Hypothalamus (tissue), 51 donors: ENCODE results near the gene SSNA1.

Experiments used
- DNase-seq, 51 donors: peaks; one replicate each; lab custom pipeline; 2025; lab: John Stamatoyannopoulos, UW

Gene SSNA1

DNA sequence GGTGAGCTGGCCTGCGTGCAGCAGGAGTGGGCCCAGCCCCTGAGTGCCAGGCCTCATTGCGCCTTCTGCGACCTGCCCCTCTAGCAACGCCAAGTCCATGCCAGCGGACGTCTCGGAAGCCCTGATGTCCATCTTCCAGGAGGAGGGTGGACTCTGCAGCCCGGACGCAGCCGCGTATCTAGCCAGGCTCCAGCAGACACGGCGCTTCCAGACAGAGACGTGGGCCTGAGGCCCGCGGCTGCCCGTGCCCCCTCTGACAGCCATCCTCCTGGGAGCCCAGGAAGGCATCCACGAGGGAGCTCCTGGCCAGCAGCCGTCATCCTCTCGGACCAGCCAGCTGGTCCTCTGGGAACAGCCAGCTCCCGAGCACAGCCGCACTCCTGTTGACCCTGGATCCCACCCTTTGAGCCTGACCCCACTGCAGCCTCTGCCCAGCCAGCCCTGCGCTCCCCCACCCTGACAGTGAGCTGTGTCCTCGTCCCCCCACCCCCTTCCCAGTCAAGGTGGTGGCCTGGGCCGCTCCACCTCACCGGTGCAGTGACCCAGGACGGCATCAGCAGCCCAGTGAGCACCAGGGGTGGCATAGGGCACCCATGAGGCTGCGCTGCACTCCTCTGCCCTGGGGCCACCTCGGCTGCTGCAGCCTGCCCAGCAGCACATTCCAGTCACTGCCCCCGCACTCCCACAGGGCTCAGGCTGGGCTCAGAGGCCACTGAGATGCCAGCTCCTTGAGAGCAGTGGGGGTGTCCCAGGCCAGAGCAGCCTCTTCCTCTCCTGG lies 27.9 kb downstream of the SSNA1 start:
- no peak for DNase-seq

DNA sequence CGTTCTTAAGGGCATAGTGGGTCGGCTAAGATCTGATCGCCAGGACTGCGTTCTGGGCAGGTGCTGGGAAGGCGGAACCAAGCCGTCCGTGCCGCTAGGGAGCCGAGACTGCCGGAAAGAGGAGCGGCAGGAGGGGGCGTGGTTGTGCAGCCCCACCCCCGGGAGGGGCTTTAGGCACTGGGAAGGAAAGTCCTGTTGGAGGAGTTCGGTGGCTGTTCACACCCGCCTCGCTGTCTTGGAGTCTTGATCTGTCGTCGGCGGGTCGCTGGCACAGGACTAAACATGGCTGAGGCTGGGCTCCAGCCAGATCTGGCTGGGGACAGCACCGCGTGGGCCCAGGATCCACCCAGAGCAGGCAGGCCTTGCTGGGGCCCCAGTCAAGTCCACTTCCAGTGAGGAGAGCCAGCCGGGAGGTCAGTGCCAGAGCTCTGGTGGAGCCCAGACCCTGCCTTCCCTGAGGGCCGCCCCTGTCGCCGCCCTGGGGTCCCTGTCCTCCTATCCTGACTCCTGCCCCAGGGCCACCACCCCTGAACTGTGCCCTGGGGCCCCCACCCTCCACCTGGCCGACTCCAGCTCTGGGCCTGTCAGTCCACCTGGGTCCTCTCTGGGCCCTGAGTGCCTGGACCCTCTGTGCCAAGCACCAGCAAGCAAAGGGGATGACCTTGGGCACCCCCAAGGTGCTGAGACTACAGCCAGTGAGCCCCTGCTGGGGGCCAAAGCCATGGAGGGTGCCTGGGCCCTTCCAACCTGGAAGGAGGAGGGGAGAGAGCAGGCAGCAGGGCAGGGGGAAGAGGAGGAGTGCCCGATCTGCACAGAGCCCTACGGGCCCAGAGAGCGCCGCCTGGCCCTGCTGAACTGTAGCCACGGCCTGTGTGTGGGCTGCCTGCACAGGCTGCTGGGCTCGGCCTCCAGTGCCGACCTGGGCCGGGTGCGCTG lies 29.1 kb downstream of the SSNA1 start:
- no peak for DNase-seq

DNA sequence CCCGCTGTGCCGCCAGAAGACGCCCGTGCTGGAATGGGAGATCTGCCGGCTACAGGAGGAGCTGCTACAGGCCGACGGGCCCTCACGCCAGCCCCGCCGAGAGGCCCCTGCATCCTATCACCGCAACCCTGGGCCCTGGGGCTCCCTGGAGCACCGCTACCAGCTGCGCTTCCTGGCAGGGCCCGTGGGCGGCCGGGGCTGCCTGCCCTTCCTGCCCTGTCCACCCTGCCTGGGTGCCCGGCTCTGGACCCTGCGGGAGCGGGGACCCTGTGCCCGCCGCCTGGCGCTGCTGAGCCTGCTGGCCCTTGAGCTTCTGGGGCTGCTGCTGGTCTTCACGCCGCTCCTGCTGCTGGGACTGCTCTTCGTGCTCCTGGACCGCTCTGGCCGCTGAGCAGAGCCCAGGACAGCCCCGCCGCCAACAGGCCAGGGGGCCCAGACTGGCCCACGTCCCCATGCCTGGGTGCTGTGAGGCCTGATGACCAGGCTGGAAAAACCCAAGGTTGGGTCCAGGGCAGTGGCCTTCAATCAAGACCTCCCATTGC lies 29.8 kb downstream of the SSNA1 start:
- no peak for DNase-seq

DNA sequence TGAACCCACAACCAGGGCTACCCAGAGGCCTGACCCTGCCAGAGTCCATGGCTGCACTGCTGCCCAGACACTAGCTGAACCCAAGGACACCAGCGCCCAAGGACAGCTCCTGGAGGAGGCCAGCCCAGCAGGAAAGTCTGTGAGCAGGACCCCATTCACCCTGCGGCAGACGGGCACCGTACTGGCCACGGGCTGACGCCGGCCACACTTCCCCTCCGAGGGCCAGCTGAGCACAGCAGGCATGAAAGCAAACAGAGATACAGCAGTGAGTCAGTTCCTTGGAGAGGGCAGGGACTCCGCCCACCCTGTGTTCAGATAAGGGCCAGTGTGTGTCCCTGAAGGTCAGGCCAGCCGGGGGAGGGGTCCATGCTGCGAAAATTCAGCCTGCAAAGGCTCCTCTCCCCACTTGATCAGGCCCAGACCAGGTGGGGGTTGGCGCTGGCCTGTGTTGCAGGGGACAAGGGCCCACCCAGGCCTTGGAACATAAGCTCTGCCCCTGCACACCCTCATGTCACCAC lies 30.3 kb downstream of the SSNA1 start:
- DNase-seq: no peak

DNA sequence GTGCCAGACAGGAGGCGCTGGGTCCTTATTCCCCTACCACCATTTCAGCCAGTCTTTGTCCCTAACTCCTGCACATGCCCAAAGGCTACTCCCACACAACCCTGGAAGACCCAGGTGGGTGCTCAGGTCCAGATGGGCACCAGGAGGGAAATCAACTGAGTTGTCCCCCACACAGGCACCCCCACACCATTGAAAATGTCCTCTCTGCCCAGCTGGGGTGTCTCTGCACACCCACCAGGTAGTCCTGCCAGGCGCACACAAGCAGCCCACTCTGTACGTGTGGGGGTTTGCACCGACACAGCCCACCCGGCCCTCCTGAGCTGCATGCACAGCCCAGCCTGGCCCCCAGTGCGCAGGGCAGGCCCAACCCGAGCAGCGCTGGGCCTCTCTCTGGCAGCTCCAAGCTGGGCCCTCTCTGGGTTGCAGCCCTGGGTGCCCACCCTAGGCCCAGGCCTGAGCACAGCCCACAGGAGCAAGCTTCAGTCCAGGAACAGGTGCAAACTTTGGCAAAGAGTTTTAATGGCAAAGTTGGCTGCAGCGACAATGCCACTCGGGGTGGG lies 31.4 kb downstream of the SSNA1 start:
- no peak for DNase-seq

DNA sequence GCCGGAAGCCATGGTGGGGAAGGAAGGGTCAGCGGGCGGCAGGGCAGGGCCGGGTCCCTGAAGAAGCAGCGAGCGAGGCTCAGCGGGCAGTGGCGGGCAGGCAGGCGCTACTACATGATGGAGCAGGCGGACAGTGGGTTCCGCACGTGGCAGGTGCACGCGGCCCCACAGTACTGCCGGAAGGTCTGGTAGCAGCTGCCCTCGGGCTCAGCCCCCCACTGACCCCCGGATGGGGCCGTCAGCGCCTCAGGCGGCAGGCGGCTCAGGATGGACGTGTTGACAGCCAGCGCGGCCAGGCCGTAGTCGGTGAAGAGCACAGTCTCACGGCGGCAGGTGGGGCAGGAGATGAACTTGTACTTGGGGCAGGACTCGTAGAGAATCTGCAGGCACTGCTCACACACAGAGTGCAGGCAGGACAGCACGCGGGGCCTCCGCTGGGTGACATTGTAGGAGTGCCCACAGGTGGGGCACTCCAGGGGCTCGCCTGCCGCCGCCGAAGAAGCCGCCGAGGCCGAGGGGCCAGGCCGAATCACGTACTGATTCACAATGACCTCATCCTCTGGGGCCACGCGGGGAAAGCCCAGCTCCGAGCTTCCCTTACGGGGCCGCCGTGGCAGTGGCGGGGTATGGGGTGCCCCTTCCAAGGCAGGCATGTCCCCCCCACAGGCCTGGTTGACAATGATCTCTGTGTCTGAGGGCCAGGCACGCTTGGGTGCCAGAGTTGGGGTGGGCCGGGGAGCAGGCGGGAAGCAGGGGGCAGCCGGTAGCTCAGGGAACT lies 32.0 kb downstream of the SSNA1 start:
- DNase-seq: no peak

- no peak for DNase-seq
Measured at GRCh38 chr9:137221095-137221505, 32.6 kb downstream of the SSNA1 start.

DNA sequence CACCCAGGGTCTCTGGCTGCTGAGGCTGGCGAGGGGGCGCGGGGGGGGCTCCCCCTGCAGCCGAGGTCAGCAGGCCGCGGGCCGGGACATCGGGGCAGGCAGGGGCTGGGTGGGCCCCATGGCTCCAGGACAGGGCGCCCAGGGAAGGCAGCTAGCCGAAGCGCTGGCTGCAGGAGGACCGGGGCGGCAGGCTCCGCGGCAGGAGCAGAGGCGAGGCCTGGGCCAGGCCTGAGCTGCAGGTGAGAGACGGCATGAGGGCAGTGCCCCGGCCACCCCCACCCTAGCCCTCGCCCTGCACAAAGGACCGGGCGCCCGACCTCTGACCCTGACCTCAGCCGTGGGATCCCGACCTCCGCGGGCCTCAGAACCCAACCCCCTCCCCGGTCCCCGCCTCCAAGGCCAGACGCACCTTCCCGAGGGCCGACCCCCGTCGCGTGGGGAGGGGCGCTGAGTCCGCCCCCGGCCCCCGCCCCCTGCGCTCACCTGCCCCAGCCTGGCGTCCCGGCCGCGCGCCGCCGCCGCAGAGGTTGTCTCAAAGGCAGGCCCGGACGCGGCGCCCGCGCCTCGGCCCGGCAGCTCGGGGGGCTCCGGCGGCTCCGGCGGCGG lies 33.1 kb downstream of the SSNA1 start:
- DNase-seq: no peak

DNA sequence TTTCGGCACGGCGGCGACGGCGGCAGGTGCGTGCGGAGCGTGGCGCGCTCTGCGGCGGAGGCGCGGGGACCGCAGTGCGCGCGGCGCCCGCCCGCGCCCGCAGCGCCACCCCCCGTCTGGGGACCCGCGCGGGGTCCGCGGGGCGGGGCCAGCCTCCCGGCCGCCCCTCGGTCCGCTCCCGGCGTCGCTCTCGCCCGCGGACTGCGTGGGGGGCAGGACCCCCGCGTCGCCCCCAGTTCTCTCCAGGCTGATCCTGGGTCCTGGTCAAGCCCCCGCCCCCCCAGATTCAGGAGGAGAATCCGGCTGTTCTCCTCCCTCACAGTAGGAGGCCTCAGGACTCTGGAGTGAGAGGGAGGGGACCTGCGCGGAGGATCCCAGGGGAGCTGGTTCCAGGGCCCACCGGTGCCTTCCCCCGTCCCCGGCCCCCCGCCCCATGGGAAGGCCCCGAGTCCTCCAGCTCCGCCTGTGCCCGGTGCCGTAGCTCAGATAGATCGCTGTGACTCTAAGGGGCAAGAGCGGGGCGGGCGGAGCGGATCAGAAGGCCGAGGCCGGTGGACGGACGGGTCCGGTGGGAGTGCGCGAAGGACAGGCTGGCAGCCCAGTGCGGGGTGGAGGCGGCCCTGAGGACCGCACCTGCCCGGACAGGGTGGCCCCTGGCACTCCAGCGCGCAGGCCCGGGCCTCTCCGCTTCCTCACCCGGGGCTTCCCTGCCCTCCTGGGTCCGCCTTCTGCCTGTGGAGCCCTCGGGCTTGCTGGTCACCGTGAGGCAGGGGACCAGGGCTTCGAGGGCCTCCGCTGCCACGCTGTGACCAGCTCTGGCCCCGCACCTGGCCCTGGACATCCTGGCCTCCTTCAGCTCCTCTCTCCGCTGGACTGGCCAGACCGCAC lies 34.0 kb downstream of the SSNA1 start, which contains the start of gene RNF208:
Gene RNF208, minus strand, starts transcription at position 51 of the 888 bp plus-strand sequence. CDS start 1,028 bp downstream, outside the sequence.
- peak in 6 of 51 donors; percentile 13 to 61 (median 27) for DNase-seq

- DNase-seq: peak; percentile 89 to 99 (median 96)
Measured at GRCh38 chr9:137223078-137223970, 34.8 kb downstream of the SSNA1 start.

DNA sequence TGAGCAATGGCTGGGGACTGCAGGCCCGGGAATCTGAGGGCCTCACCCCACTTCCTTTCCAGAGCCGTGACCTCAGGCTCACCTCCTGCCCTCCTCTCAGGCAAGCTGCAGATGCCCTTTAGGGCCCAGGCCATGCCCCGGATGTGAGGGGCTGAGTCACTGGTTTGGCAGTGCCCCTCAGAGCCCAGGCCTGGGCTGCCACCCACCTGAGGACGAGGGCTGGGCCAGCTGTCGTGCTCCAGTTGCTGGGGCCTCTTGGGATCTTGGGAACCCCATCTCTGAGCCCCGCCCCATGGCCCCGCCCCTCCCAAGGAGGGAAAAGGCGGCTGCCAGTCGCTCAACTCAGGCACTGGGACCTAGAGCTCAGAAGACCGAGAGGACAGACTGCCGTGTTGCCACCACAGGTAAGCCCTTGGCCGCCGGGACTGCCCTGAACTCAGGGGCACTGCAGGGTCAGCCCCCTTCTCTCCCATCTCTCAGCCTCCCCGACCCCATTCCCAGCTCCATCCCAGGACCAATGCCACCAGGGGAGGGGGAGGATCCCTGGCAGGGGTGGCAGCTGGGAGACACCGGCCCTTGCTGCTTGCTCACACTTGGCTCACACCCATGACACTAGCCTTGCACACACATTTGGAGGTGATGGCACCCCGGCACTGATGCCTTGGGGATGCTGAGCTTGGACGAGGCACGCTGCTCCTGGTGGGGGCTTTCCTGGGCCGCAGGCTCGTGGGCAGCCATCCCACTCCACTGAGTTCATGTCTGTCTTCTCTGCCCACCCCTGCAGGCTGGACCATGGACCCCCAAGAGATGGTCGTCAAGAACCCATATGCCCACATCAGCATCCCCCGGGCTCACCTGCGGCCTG lies 36.6 kb downstream of the SSNA1 start, which contains the start of gene CYSRT1:
Gene CYSRT1, plus strand, starts transcription at position 345 of the 865 bp plus-strand sequence. Its CDS starts 448 bp downstream, at position 793.
- no peak for DNase-seq

- DNase-seq: no peak
Measured at GRCh38 chr9:137225699-137226331, 37.3 kb downstream of the SSNA1 start.

DNA sequence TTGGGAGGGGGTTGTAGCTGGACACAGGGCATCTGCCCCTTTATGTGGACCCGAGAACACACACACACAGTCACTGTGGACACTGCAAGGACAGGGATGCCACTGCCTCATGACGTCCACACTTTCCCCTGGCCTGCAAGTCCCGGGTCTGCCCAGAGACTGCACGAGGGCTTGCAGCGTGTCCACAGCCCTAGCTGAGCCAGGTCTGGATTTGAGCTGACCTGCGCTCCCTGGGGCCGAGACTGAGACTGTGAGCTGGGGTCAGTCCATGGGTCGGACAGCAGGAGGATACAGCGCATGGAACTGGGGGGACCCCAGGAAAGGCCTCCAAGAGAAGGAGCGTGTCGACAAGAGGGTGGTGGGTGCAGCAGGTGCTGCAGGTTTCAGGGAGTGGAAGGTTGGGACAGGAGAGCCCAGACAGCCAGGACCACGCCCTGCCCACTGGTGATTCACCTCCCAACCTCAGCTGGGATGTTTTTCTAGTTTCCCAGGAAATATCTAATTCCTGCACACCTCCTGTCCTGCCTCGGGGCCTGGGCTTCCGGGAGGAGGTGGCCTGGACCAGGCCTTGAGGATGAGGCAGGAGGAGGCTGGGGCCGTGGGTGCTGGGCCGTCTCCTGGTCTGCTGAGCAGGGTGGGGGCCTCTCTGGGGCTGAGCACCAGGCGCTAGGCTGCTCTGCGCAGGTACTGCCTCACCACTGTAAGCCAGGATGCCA lies 38.0 kb downstream of the SSNA1 start:
- DNase-seq: no peak

GRCh38 chr9:137227054-137227852 lies 38.8 kb downstream of the SSNA1 start, which contains the start of gene RNF224:
Gene RNF224, plus strand, starts transcription at chr9:137227502. Its CDS starts 834 bp downstream, at chr9:137228336.
- peak in 43 of 51 donors; percentile 7 to 73 (median 44) for DNase-seq
